NCI-H2107 treated with DMSO at 0.1 percent for 48 hours (cell line): Measurements from ENCODE around the gene MRS2.

Source experiments
- DNase-seq: peaks from one replicate; lab custom pipeline; 2025; ENCODE audit not compliant: unreplicated experiment; lab: John Stamatoyannopoulos, UW

MRS2 gene

DNA sequence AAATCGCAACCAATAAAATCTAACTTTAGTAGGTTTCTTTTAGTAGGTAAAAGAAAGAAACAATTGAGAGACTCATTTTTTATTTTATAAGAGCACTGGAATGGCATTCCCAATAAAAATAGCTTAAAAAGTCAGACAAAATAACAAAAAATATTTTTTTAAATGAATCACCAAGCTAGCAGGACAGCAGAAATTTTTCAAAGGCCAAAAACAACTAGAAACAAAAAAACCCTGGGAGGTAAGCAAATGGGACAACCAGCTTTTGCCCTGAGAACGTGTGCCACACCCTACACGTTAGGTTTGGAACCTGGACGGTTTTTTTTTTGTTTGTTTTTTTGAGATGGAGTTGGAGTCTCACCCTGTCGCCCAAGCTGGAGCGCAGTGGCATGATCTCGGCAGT, 67.1 kb downstream of the MRS2 start:
- DNase-seq, result no peak

DNA sequence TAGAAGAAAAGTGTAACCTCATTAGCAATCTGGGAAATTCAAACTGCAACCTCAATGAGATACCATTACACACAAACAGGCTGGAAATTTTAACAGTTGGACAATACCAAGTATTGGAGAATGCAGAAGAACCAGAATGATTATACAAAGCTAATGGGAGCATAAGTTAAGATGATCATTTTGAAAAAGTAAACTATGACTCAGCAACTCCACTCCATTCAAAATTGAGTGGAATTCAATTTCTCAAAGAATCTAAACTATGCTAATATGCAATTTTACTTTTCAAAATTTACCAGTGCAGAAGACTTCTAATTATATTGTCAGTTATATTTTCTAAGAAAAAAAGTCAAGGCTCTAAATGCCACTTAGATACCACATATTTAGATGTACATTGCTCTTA, 69.4 kb downstream of the MRS2 start:
- no peak for DNase-seq
